SIG-M5 treated with dmso at 0.1 percent for 504 hours (cell line): ENCODE data around the gene LHPP.
"Not testable (repeated sequence)": the region's sequence is repeated elsewhere in the genome, so short reads cannot be mapped to it uniquely, and the experiment has no call there.

Experiments
- DNase-seq: peaks from one replicate; lab custom pipeline; 2025; ENCODE audit not compliant: unreplicated experiment; lab: John Stamatoyannopoulos, UW

Gene LHPP

GRCh38 chr10:124568848-124569622, 107.4 kb downstream of the LHPP start:
- no peak for DNase-seq

- DNase-seq, result no peak
Measured at GRCh38 chr10:124569623-124570470, 108.2 kb downstream of the LHPP start.

- DNase-seq, result no peak
Measured at GRCh38 chr10:124570646-124571045, 109.0 kb downstream of the LHPP start.

- no peak for DNase-seq
Measured at GRCh38 chr10:124572751-124573150, 111.1 kb downstream of the LHPP start.

GRCh38 chr10:124573726-124574455, 112.3 kb downstream of the LHPP start:
- DNase-seq, result no peak

- no peak for DNase-seq
Measured at GRCh38 chr10:124574456-124575070, 112.9 kb downstream of the LHPP start.

GRCh38 chr10:124575107-124576035, 113.7 kb downstream of the LHPP start:
- DNase-seq, result no peak

GRCh38 chr10:124576526-124577420, 115.2 kb downstream of the LHPP start:
- no peak for DNase-seq

- DNase-seq, result no peak
Measured at GRCh38 chr10:124577651-124578050, 116.0 kb downstream of the LHPP start.

GRCh38 chr10:124578231-124579010, 116.8 kb downstream of the LHPP start:
- no peak for DNase-seq

- no peak for DNase-seq
Measured at GRCh38 chr10:124579011-124579399, 117.4 kb downstream of the LHPP start.

- DNase-seq, result no peak
Measured at GRCh38 chr10:124586142-124586541, 124.5 kb downstream of the LHPP start.

- no peak for DNase-seq
Measured at GRCh38 chr10:124587811-124588211, 126.2 kb downstream of the LHPP start.

- not testable (repeated sequence) for DNase-seq
Measured at GRCh38 chr10:124588341-124588735, 126.7 kb downstream of the LHPP start.

- no peak for DNase-seq
Measured at GRCh38 chr10:124588736-124589490, 127.3 kb downstream of the LHPP start.

- DNase-seq, result no peak
Measured at GRCh38 chr10:124589491-124590041, 127.9 kb downstream of the LHPP start.
